Naive thymus-derived CD8-positive, alpha-beta T cell (primary cell): ENCODE measurements around the gene NUDCD3. TPM values are rescaled to one million over a fixed set of nuclear protein-coding genes. Genes with fewer than 3 reads are reported as not detected.
A peak's percentile ranks its signal among the peaks of the same experiment; 100 is the strongest.
"Not testable (repeated sequence)": the region's sequence is repeated elsewhere in the genome, so short reads cannot be mapped to it uniquely, and the experiment has no call there.

Experiments used
- ATAC-seq, 2 donors: fragments of 150-1000 bp; cut with Tn5 transposase in 1 of 2; sonication (Bioruptor Pico), chemical (Tn5 transposase) in 1 of 2; 1 replicate in 1 of 2; 2 replicates in 1 of 2; pipeline ENCODE4 v1.10.0; 2021; ENCODE audit warnings: mild to moderate bottlenecking in 2 of 2, moderate library complexity in 2 of 2
- POLR2A ChIA-PET: fragments of 350-600 bp; sonication (Branson Sonifier 250); formaldehyde crosslinking; loops from one replicate; lab custom pipeline; 2021; ENCODE audit warnings: antibody characterized with exemption; lab: Charles Lee
- DNase-seq, 10 donors: peaks; one replicate each; pipeline versions ENCODE4 v3.0.0 to v3.0.0-alpha.2; 2020 to 2022
- H3K27ac Mint-ChIP-seq, 10 donors: one replicate each; pipeline ENCODE4 v1.8.0; 2020 to 2022; ENCODE audit warnings: mild to moderate bottlenecking in 10 of 10, mixed read lengths in 10 of 10, moderate library complexity in 4 of 10, inconsistent platforms in 1 of 10
- H3K27me3 Mint-ChIP-seq, 5 donors: one replicate each; pipeline ENCODE4 v1.8.0; 2021 to 2022; ENCODE audit warnings: mixed read lengths in 5 of 5
- H3K36me3 Mint-ChIP-seq, 3 donors: one replicate each; pipeline ENCODE4 v1.8.0; 2020 to 2022; ENCODE audit warnings: mixed read lengths in 3 of 3, mild to moderate bottlenecking in 2 of 3, inconsistent platforms in 1 of 3
- H3K4me1 Mint-ChIP-seq, 4 donors: one replicate each; pipeline ENCODE4 v1.8.0; 2021 to 2022; ENCODE audit warnings: mixed read lengths in 4 of 4
- H3K4me3 Mint-ChIP-seq, 10 donors: one replicate each; pipeline ENCODE4 v1.8.0; 2020 to 2022; ENCODE audit warnings: mild to moderate bottlenecking in 10 of 10, mixed read lengths in 10 of 10, moderate library complexity in 6 of 10, inconsistent platforms in 1 of 10
- H3K9me3 Mint-ChIP-seq, 9 donors: one replicate each; pipeline ENCODE4 v1.8.0; 2020 to 2022; ENCODE audit warnings: mixed read lengths in 9 of 9, mild to moderate bottlenecking in 3 of 9, inconsistent platforms in 1 of 9, moderate library complexity in 1 of 9
- polyA plus RNA-seq, 3 donors: library from polyadenylated mRNA; unstranded; fragments of 300-500 nt; fragmentation: Illumina TruSeq; gene quantifications; one replicate each; pipeline ENCODE4 v1.2.3, GENCODE V29; 2021
- total RNA-seq, 8 experiments: library from RNA in 2 of 8; stranded (reverse) in 2 of 8; gene quantifications; one replicate each; pipeline ENCODE4 v1.2.3 and lab custom pipeline; 2021 to 2026

NUDCD3 gene
- total and polyA plus RNA-seq, 5 experiments from 2014 or later = 54.6 to 118 (median 69.4) TPM

- ATAC-seq (no peak), DNase-seq (no peak)
- no peak overlapping the region for H3K27ac Mint-ChIP-seq
- peaks cover 0 to 13% (median 0%) of the 10 kb centered on the region in 3 donors for H3K36me3 Mint-ChIP-seq
- peaks cover 0 to 13% (median 4%) of the 10 kb centered on the region in 5 donors for H3K27me3 Mint-ChIP-seq
- POLR2A ChIA-PET = no interaction called here
- no peaks in the 10 kb centered on the region for H3K4me1 Mint-ChIP-seq
- no peak overlapping the region for H3K4me3 Mint-ChIP-seq
- peaks cover 0 to 10% (median 3%) of the 10 kb centered on the region in 9 donors for H3K9me3 Mint-ChIP-seq
Observed at GRCh38 chr7:44511863-44512468, 21.5 kb upstream of the NUDCD3 start.

GRCh38 chr7:44511236-44511635 is 20.8 kb upstream of the NUDCD3 start:
- Mint-ChIP-seq H3K4me3 (no peak overlapping the region), H3K27ac (no peak overlapping the region), H3K36me3 (peaks cover 0 to 17% (median 0%) of the 10 kb centered on the region in 3 donors), H3K4me1 (no peaks in the 10 kb centered on the region), H3K27me3 (peaks cover 0 to 18% (median 7%) of the 10 kb centered on the region in 5 donors), H3K9me3 (peaks cover 0 to 12% (median 7%) of the 10 kb centered on the region in 9 donors)
- DNase-seq = no peak
- no peak for ATAC-seq
- POLR2A ChIA-PET = no interaction called here

GRCh38 chr7:44508328-44509030 is 18.0 kb upstream of the NUDCD3 start:
- Mint-ChIP-seq H3K27me3 (peaks cover 0 to 18% (median 7%) of the 10 kb centered on the region in 5 donors), H3K4me1 (peaks cover 0 to 2% (median 0%) of the 10 kb centered on the region in 4 donors), H3K9me3 (peaks cover 0 to 18% (median 10%) of the 10 kb centered on the region in 9 donors), H3K36me3 (peaks cover 0 to 17% (median under 1%) of the 10 kb centered on the region in 3 donors), H3K27ac (peak overlapping the region in 1 of 10 donors; percentile 17), H3K4me3 (no peak overlapping the region)
- ATAC-seq (no peak), DNase-seq (no peak)
- POLR2A ChIA-PET = no interaction called here

GRCh38 chr7:44506592-44507288 is 16.3 kb upstream of the NUDCD3 start:
- peaks cover 0 to 17% (median 2%) of the 10 kb centered on the region in 3 donors for H3K36me3 Mint-ChIP-seq
- POLR2A ChIA-PET = not testable (repeated sequence)

GRCh38 chr7:44505595-44505994 is 15.1 kb upstream of the NUDCD3 start:
- H3K4me1 Mint-ChIP-seq = peaks cover 0 to 2% (median 0%) of the 10 kb centered on the region in 4 donors
- H3K9me3 Mint-ChIP-seq = peaks cover 0 to 18% (median 10%) of the 10 kb centered on the region in 9 donors
- peaks cover 0 to 13% (median 2%) of the 10 kb centered on the region in 3 donors for H3K36me3 Mint-ChIP-seq
- ATAC-seq (no peak), DNase-seq (no peak)
- H3K4me3 Mint-ChIP-seq = no peak overlapping the region
- peak overlapping the region in 1 of 10 donors; percentile 1 for H3K27ac Mint-ChIP-seq
- POLR2A ChIA-PET = no interaction called here
- peaks cover 0 to 18% (median 7%) of the 10 kb centered on the region in 5 donors for H3K27me3 Mint-ChIP-seq

More at GRCh38 chr7:44506592-44507288, 16.3 kb upstream of the NUDCD3 start:
- not testable (repeated sequence) for H3K27ac Mint-ChIP-seq, ATAC-seq, H3K4me1 Mint-ChIP-seq, H3K4me3 Mint-ChIP-seq, DNase-seq
- Mint-ChIP-seq H3K27me3 (peaks cover 0 to 18% (median 7%) of the 10 kb centered on the region in 5 donors), H3K9me3 (peaks cover 0 to 18% (median 10%) of the 10 kb centered on the region in 9 donors)

- DNase-seq (no peak), ATAC-seq (no peak)
- H3K4me3 Mint-ChIP-seq = no peak overlapping the region
- no peak overlapping the region for H3K27ac Mint-ChIP-seq
- no peaks in the 10 kb centered on the region for H3K9me3 Mint-ChIP-seq
- POLR2A ChIA-PET = no interaction called here
- H3K27me3 Mint-ChIP-seq = peaks cover 0 to 7% (median 4%) of the 10 kb centered on the region in 5 donors
- no peaks in the 10 kb centered on the region for H3K4me1 Mint-ChIP-seq
- H3K36me3 Mint-ChIP-seq = peaks cover 0 to under 1% (median 0%) of the 10 kb centered on the region in 3 donors
Observed at GRCh38 chr7:44498230-44498954, 7.9 kb upstream of the NUDCD3 start.

- no peak for DNase-seq
- no peak overlapping the region for H3K27ac Mint-ChIP-seq
- peaks cover 0 to 7% (median 4%) of the 10 kb centered on the region in 5 donors for H3K27me3 Mint-ChIP-seq
- POLR2A ChIA-PET = no interaction called here
- no peaks in the 10 kb centered on the region for H3K9me3 Mint-ChIP-seq
- ATAC-seq = no peak
- H3K36me3 Mint-ChIP-seq = no peaks in the 10 kb centered on the region
- no peak overlapping the region for H3K4me3 Mint-ChIP-seq
- no peaks in the 10 kb centered on the region for H3K4me1 Mint-ChIP-seq
Observed at GRCh38 chr7:44497155-44498027, 6.9 kb upstream of the NUDCD3 start.

GRCh38 chr7:44496385-44496784 is 5.9 kb upstream of the NUDCD3 start:
- POLR2A ChIA-PET = no interaction called here
- Mint-ChIP-seq H3K27ac (no peak overlapping the region), H3K4me1 (peaks cover 0 to under 1% (median under 1%) of the 10 kb centered on the region in 4 donors), H3K36me3 (no peaks in the 10 kb centered on the region), H3K4me3 (no peak overlapping the region), H3K27me3 (peaks cover 0 to 7% (median 4%) of the 10 kb centered on the region in 5 donors), H3K9me3 (no peaks in the 10 kb centered on the region)
- no peak for DNase-seq
- no peak for ATAC-seq

- POLR2A ChIA-PET = interaction anchor here (0.6 kb wide), 1 partner anchor 734 kb away, joined by 3 read pairs; no protein-coding TSS in a partner anchor
- no peak overlapping the region for H3K4me3 Mint-ChIP-seq
- no peak overlapping the region for H3K27ac Mint-ChIP-seq
- DNase-seq (no peak), ATAC-seq (no peak)
- peaks cover 0 to 7% (median 4%) of the 10 kb centered on the region in 5 donors for H3K27me3 Mint-ChIP-seq
- H3K4me1 Mint-ChIP-seq = peaks cover 5 to 11% (median 8%) of the 10 kb centered on the region in 4 donors
- no peaks in the 10 kb centered on the region for H3K9me3 Mint-ChIP-seq
- no peaks in the 10 kb centered on the region for H3K36me3 Mint-ChIP-seq
Observed at GRCh38 chr7:44494960-44495359, 4.5 kb upstream of the NUDCD3 start.

- Mint-ChIP-seq H3K27ac (peak overlapping the region; percentile 89 to 100 (median 97)), H3K9me3 (no peaks in the 10 kb centered on the region), H3K27me3 (peaks cover 0 to 5% (median 2%) of the 10 kb centered on the region in 5 donors), H3K36me3 (peaks cover 0 to 14% (median 0%) of the 10 kb centered on the region in 3 donors), H3K4me1 (peaks cover 24 to 44% (median 42%) of the 10 kb centered on the region in 4 donors), H3K4me3 (peak overlapping the region; percentile 83 to 99 (median 94))
- DNase-seq = no peak
- no peak for ATAC-seq
- POLR2A ChIA-PET = interaction anchor here (1.2 to 3.7 kb wide), 11 partner anchors 30 to 410 kb away, joined by 3 to 37 read pairs (median 12); partner anchors contain the start of genes DDX56, H2AZ2, OGDH and TMED4
Observed at GRCh38 chr7:44491229-44491628, 771 bp upstream of the NUDCD3 start.

- POLR2A ChIA-PET = interaction anchor here (0.6 to 3.7 kb wide), 27 partner anchors 8 to 1578 kb away, joined by 3 to 37 read pairs (median 4); partner anchors contain the start of genes C7orf25, DDX56, H2AZ2 and MYO1G
- peak overlapping the region; percentile 89 to 100 (median 97) for H3K27ac Mint-ChIP-seq
- H3K4me3 Mint-ChIP-seq = peak overlapping the region; percentile 83 to 99 (median 94)
- peaks cover 33 to 57% (median 54%) of the 10 kb centered on the region in 4 donors for H3K4me1 Mint-ChIP-seq
- no peaks in the 10 kb centered on the region for H3K9me3 Mint-ChIP-seq
- H3K36me3 Mint-ChIP-seq = peaks cover 3 to 25% (median 4%) of the 10 kb centered on the region in 3 donors
- peak in 9 of 10 donors; percentile 21 to 76 (median 62) for DNase-seq
- peak; percentile 50 to 68 for ATAC-seq
- H3K27me3 Mint-ChIP-seq = peaks cover 0 to 5% (median 2%) of the 10 kb centered on the region in 5 donors
Observed at GRCh38 chr7:44489955-44490350, 505 bp downstream of the NUDCD3 start.
